ENCODE data around the gene GPR171. TPM values are rescaled to one million over a fixed set of nuclear protein-coding genes. Genes with fewer than 3 reads are reported as not detected.
A peak's percentile ranks its signal among the peaks of the same experiment; 100 is the strongest.
"Not testable (repeated sequence)": the region's sequence is repeated elsewhere in the genome, so short reads cannot be mapped to it uniquely, and the experiment has no call there.

Gene GPR171
- polyA plus RNA-seq (2014; cell fraction: cytosol; rRNA removed) = not detected in 2 replicates
- not detected in 2 replicates for polyA plus RNA-seq (2014; cell fraction: nucleus; rRNA removed)

GRCh38 chr3:151203051-151203420 lies at the start of gene GPR171:
TSS of gene GPR171 (minus strand) at chr3:151203216. CDS start at chr3:151199386, 3,830 bp downstream.
- DNase-seq (ENCODE audit: low spot score) = no peak

GRCh38 chr3:151248772-151249337 lies 45.8 kb upstream of the GPR171 start:
- DNase-seq (ENCODE audit: low spot score) = no peak

GRCh38 chr3:151242006-151242405 lies 39.0 kb upstream of the GPR171 start:
- not testable (repeated sequence) for DNase-seq (ENCODE audit: low spot score)

- DNase-seq (ENCODE audit: low spot score) = no peak
Measured at GRCh38 chr3:151236736-151237135, 33.7 kb upstream of the GPR171 start.

GRCh38 chr3:151236316-151236715 lies 33.3 kb upstream of the GPR171 start:
- no peak for DNase-seq (ENCODE audit: low spot score)

- DNase-seq (ENCODE audit: low spot score) = no peak
Measured at GRCh38 chr3:151234825-151235224, 31.8 kb upstream of the GPR171 start.

GRCh38 chr3:151232991-151233390 lies 30.0 kb upstream of the GPR171 start:
- DNase-seq (ENCODE audit: low spot score) = no peak

GRCh38 chr3:151232403-151232802 lies 29.4 kb upstream of the GPR171 start:
- DNase-seq (ENCODE audit: low spot score) = not testable (repeated sequence)

- DNase-seq (ENCODE audit: low spot score) = no peak
Measured at GRCh38 chr3:151230646-151231045, 27.6 kb upstream of the GPR171 start.

GRCh38 chr3:151228666-151229040 lies 25.6 kb upstream of the GPR171 start:
- no peak for DNase-seq (ENCODE audit: low spot score)

- peak; percentile 65 for DNase-seq (ENCODE audit: low spot score)
Measured at GRCh38 chr3:151227807-151228665, 25.0 kb upstream of the GPR171 start.

GRCh38 chr3:151227266-151227806 lies 24.3 kb upstream of the GPR171 start:
- DNase-seq (ENCODE audit: low spot score) = no peak

- DNase-seq (ENCODE audit: low spot score) = no peak
Measured at GRCh38 chr3:151226825-151227224, 23.8 kb upstream of the GPR171 start.

GRCh38 chr3:151226088-151226563 lies 23.1 kb upstream of the GPR171 start:
- DNase-seq (ENCODE audit: low spot score) = no peak

GRCh38 chr3:151225040-151225975 lies 22.3 kb upstream of the GPR171 start:
- no peak for DNase-seq (ENCODE audit: low spot score)

- DNase-seq (ENCODE audit: low spot score) = no peak
Measured at GRCh38 chr3:151224268-151224866, 21.4 kb upstream of the GPR171 start.

GRCh38 chr3:151219056-151219455 lies 16.0 kb upstream of the GPR171 start:
- DNase-seq (ENCODE audit: low spot score) = peak; percentile 35

- DNase-seq (ENCODE audit: low spot score) = peak; percentile 16
Measured at GRCh38 chr3:151218136-151218535, 15.1 kb upstream of the GPR171 start.

GRCh38 chr3:151216641-151217607 lies 13.9 kb upstream of the GPR171 start:
- peak; percentile 65 for DNase-seq (ENCODE audit: low spot score)

- DNase-seq (ENCODE audit: low spot score) = no peak
Measured at GRCh38 chr3:151214459-151214858, 11.4 kb upstream of the GPR171 start.

Data from SK-N-DZ (cell line).